GM18861 (cell line): ENCODE data around the gene RYR1.
"Not testable (repeated sequence)": the region's sequence is repeated elsewhere in the genome, so short reads cannot be mapped to it uniquely, and the experiment has no call there.

Experiments used
- ATAC-seq: cut with Tn5 transposase; IDR thresholded peaks from one replicate; pipeline ENCODE4 v1.9.1; 2021; ENCODE audit not compliant: unreplicated experiment

RYR1 gene

DNA sequence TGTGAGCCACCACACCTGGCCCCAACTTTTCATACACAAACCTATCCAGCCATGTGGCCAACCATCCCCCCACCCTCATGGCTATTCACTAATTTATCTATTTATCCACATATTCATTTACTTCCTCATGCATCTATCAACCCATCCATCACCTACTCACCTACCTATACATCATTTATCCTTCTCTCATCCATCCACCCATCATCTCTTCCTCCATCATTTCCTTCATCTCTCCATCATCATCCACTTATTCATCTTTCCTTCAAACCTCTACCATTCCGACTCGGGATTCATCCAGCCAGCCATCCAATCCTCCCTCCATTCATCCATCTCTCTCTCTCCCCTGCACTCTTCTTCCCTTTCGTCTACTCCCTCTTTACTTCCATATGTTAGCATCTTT, 54.6 kb downstream of the RYR1 start:
- no peak for ATAC-seq

DNA sequence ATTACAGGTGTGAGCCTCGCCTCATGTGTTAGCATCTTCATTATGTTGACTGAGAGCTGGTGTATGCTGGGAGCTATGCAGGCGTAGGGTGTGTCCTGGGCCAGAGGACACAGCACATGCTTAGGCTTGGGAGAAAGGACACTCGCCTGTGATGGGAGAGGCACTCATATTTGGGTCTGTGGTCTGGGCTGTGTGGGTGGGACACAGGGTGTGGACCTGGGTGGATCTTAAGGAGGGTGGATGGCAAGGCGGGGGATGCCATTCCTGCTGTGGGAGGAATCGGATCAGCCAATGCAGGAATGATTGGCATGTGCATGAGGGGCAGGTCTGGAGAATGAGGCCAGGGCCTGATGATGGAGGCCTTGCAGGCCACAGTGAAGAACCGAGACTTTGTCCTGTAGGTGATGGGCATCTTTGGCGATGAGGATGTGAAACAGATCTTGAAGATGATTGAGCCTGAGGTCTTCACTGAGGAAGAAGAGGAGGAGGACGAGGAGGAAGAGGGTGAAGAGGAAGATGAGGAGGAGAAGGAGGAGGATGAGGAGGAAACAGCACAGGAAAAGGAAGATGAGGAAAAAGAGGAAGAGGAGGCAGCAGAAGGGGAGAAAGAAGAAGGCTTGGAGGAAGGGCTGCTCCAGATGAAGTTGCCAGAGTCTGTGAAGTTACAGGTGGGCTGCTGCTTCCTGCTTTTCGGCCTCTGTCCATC, 55.4 kb downstream of the RYR1 start:
- ATAC-seq: no peak

DNA sequence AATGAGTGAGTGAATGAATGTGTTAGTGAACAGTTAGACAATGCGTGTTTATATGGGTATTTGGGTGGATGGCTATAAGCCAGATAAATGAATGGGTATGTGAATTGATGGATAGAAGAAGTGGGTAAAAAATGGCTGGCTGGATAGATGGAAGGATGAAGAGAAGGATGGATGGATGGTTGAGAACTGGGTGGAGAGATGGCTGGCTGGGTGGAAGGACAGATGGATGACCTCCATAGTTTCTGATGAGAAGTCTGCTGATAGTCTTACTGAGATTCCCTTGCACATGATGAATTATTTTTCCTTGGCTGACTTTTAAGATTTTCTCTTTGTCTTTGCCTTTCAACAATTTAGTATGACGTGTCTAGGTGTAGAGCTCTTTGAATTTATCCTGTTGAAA, 57.4 kb downstream of the RYR1 start:
- ATAC-seq: no peak

DNA sequence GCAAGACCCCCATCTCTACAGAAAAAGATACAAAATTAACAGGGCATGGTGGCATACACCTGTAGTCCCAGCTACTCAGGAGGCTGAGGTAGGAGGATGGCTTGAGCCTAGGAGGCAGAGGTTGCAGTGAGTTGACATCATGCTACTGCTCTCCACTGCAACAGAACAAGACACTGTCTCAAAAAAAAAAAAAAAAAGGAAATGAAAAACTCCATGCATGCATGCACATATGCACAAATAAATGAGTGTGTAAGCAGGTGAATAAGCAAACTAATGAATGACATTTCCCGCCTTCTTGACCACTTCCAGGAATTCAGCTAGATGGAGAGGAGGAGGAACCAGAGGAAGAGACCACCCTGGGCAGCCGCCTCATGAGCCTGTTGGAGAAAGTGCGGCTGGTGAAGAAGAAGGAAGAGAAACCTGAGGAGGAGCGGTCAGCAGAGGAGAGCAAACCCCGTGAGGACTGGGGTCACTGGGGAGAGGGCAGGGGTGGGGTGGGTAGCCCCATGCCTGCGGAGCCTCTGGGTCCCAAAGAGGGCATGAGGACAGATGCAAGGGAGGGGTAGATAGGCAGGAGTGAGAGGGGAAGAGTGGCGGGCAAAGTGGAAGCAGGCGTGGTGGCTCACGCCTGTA, 58.8 kb downstream of the RYR1 start:
- ATAC-seq: no peak

DNA sequence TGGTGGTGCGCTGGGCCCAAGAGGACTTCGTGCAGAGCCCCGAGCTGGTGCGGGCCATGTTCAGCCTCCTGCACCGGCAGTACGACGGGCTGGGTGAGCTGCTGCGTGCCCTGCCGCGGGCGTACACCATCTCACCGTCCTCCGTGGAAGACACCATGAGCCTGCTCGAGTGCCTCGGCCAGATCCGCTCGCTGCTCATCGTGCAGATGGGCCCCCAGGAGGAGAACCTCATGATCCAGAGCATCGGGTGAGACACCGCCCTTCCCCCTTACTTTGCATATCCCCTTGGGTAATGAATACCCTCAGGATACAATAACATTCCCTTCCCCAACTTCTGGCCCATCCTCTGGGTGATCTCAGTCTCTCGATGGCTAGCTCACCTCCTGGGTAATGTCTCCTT, 60.9 kb downstream of the RYR1 start:
- no peak for ATAC-seq

DNA sequence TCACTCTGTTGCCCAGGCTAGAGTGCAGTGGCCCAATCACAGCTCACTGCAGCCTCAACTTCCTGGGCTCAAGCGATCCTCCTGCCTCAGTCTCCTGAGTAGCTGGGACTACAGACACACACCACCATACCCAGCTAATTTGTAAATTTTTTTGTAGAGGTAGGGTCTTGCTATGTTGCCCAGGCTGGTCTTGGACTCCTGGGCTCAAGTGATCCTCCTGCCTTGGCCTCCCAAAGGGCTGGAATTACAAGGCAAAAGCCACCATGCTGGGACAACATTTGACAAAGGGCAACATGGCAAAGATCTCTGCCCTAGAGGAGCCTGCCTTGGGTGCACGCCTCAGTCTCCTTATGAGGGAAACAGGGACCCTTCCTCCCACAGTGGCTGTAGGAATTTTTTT, 61.9 kb downstream of the RYR1 start:
- ATAC-seq: not testable (repeated sequence)

DNA sequence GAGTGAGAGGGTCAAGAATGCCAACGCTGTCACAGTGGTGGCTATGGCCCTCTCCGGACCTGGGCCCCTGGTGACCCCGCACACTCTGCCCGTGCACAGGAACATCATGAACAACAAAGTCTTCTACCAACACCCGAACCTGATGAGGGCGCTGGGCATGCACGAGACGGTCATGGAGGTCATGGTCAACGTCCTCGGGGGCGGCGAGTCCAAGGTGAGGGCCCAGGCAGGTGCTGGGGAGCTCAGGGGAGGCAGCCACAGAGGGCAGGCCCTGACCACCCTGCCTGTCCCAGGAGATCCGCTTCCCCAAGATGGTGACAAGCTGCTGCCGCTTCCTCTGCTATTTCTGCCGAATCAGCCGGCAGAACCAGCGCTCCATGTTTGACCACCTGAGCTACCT, 62.6 kb downstream of the RYR1 start:
- ATAC-seq: no peak

DNA sequence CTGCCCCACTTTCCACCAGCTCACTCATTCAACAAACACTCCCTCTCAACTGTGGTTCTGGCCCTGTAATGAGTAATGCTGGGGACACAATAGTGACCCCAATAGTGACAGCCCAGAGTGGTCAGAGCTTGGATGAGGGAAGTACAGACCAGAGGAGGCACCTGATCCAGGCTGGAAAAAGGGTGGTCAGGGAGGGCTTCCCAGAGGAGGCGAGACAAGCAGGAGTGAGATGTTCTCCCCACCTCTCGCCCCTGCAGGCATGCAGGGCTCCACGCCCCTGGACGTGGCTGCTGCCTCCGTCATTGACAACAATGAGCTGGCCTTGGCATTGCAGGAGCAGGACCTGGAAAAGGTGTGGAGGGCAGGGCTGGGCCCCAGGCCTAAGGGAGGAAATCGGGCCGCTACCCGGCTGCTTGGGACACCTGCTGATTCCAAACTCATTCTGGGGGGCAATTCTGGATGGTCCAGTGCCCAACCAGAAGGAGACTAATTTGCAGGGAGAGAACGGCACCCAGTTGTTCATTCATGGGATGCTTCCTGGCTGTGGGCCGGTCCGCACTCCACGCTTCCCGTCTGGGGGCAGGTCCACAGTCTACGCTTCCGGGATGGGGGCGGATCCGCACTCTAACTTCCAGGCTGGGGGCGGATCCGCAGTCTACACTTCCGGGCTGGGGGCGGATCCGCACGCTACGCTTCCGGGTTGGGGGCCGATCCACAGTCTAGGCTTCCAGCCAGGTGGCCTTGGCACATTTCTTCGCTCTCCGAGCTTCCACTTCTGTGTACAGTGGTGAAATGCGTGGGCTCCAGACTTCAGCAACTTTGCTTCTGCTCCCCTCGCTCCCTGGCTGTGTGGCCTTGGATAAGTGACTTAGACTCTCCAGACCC, 63.4 kb downstream of the RYR1 start:
- no peak for ATAC-seq

DNA sequence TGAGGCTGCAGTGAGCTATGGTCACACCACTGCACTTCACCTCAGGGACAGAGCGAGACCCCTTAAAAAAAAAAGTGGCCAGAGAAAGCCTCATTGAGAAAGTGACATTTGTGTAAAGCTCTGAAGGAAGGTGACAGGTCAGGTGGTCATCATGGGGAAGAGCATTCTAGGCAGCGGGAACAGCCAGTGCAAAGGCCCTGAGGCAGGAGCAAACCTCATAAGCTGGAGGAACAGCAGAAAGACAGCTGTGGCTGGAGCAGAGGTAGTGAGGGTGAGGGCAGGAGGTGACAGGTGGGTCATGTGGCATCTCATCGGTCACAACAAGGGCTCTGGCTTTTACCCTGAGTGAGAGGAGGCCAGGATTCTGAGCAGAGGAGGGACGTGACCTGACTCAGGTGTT, 64.4 kb downstream of the RYR1 start:
- no peak for ATAC-seq

DNA sequence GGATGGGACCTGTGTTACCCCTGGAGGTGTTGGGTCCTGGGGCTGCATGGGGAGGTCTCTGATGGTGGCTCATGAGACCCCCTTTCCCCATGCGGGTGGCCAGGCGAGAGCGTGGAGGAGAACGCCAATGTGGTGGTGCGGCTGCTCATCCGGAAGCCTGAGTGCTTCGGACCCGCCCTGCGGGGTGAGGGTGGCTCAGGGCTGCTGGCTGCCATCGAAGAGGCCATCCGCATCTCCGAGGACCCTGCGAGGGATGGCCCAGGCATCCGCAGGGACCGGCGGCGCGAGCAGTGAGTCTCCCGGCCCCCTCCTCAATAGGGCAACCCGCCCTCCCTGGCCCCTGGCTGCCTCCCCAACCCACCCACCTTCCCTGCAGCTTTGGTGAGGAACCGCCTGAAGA, 66.0 kb downstream of the RYR1 start:
- ATAC-seq: no peak

DNA sequence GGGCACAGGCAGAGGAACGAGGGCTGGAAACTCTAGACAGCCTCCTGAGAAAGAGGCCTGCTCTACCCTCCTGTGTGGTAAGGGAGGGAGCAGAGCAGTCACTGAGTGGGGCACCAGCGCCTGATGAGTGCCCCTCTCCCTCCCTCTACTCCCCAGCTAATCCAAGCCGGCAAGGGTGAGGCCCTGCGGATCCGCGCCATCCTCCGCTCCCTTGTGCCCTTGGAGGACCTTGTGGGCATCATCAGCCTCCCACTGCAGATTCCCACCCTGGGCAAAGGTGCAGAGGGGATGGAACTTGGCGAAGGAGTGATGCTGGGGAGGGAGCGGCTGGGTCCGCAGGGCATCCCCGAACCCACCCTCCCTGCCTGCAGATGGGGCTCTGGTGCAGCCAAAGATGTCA, 67.0 kb downstream of the RYR1 start:
- ATAC-seq: no peak

DNA sequence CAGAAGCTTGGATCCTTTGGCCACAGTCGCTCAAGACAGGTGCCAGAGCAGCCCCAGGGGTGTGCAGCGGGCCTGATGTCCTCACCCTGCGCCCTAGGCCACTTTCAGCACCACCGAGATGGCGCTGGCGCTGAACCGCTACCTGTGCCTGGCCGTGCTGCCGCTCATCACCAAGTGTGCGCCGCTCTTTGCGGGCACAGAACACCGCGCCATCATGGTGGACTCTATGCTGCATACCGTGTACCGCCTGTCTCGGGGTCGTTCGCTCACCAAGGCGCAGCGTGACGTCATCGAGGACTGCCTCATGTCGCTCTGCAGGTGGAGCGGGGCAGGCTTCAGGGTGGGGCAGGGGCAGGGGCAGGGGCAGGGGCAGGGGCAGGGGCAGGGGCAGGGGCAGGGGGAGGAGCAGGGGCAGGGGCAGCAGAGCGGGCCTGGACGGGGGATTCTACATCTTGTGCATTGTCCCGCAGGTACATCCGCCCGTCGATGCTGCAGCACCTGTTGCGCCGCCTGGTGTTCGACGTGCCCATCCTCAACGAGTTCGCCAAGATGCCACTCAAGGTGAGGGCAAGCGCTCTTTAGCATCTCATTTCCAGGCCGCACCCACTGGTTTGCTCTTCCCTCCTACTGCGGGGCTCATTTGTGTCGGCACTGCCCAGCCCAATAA, 69.1 kb downstream of the RYR1 start:
- ATAC-seq: no peak

DNA sequence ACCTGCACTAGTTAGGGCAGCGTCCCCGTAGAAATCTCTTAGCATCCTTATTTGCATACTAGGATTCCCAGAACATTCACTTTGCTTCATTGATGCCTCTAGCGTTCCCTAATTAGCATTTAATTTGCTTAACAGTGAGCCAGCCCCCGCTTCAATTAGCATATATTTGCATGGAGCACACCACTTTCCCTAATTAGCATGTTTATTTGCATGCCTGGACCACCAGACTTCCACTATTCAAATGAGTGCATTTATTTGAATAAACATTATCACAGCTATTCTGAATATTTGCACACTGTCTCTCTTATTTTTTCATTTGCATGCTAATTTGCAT, 69.6 kb downstream of the RYR1 start:
- no peak for ATAC-seq

DNA sequence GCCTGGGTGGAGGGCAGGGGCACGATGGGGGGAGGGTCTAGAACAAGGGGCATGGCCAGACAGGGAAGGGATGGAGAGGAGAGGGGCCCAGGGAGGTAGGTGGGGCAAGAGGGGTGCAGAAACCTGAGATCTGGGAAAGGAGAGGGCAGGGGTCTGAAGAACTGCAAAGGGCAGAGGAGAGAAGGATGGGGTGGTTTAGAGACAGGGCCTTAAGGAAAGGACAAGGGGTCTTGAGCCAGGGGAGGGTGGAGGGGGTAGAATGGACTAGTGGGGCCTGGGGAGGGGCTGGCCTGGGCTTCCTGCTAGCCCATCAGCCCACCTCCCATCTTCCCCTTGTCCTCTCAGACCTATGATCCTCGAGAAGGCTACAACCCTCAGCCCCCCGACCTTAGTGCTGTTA, 72.5 kb downstream of the RYR1 start:
- no peak for ATAC-seq

DNA sequence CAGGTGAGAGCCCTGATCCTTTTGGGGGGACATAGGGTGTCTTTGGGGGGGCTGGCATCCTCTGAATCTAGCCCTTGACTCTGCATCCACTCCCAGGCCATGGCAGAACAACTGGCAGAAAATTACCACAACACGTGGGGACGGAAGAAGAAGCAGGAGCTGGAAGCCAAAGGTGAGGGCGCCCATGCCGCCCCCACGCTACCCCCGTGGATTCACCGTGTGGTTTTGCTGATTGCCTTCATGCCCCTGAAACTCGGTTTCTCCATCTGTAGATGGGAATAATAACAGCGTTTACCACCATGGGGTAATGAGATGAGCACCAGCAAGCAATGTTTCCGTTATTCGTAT, 72.9 kb downstream of the RYR1 start:
- no peak for ATAC-seq

DNA sequence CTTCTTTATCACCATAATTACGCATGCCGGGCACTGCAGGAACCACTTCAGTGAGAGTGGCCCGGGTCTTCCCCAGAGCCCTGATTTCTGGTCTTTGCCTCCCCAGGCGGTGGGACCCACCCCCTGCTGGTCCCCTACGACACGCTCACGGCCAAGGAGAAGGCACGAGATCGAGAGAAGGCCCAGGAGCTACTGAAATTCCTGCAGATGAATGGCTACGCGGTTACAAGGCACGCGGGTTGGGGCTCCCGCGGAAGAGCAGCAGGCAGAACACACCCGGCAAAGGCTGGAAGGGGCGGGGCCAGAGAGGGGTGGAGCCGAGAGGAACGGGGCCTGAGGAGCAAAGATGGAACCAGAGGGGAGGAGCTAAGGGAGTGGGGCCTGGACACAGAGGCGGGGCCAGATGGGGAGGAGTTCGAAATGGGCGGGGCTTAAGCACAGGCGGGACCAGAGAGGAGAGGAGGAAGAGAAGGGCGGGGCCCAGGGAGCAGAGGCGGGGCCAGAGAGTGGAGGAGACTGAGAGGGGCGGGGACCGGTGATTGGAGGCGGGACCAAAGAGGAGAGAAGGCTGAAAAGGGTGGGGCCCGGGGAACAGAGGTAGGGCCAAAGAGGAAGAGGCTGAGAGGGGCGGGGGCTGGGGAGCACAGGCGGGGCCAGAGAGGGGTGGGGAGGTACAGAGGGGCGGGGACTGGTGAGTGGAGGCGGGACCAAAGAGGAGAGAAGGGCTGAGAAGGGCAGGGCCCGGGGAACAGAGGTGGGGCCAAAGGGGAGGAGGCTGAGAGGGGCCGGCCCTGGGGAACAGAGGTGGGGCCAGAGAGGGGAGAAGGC, 73.4 kb downstream of the RYR1 start:
- ATAC-seq: no peak

DNA sequence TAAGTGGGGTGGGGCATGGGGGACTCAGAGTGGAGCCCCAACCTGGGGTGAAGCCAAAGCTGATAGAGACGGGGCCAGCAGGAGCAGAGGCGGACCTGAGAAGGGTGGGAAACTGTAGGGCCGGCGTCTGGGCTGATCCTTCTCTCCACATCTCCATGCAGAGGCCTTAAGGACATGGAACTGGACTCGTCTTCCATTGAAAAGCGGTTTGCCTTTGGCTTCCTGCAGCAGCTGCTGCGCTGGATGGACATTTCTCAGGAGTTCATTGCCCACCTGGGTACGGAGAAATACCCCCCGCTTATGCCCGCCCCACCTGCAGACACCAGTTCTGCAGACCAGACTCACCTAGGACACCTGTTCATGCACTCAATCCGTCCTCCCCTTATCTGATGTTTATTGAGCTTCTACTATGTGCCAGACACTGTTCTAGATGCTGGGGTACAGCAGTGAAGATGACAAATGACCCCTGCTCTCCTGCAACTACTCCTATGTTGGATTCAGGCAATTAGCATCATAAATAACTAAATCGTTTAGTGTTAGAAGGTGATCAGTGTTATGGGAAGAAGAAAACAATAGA, 74.1 kb downstream of the RYR1 start:
- ATAC-seq: no peak

DNA sequence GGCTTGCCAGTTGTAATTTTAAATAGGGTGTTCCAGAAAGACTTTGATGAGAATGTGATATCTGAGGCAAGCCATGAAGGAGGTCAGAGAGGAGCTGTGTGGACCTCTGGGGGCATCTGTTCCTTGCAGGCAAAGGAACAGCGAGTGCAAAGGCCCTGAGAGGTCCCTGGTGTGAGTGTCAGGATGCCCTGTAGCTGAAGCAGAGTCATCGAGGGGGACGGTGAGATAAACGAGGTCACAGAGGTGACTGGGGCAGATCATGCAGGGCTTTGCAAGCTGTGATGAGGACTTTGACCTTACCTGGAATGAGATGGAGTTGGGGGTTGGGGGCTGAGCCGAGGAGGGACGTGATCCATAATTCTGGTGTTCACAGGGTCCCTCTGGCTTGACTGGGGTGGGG, 75.0 kb downstream of the RYR1 start:
- no peak for ATAC-seq

DNA sequence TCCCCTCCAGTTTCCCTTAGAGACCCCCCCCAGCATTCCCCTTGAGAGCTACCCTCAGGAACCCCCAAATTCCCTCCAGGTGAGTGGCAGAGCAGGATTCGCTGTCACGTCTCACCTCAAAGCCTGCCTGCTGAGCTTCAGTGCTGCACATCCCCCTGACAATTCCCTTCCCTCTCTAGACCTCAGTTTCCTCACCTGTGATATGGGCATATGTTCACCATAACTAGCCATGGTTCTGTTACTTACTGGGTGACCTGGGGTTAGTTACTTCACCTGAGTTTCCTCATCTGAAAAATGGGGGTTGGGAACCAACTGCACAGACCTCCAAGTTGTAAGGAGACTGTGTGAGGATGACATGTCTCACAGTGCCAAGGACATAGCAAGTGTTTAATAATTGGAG, 75.5 kb downstream of the RYR1 start:
- no peak for ATAC-seq

DNA sequence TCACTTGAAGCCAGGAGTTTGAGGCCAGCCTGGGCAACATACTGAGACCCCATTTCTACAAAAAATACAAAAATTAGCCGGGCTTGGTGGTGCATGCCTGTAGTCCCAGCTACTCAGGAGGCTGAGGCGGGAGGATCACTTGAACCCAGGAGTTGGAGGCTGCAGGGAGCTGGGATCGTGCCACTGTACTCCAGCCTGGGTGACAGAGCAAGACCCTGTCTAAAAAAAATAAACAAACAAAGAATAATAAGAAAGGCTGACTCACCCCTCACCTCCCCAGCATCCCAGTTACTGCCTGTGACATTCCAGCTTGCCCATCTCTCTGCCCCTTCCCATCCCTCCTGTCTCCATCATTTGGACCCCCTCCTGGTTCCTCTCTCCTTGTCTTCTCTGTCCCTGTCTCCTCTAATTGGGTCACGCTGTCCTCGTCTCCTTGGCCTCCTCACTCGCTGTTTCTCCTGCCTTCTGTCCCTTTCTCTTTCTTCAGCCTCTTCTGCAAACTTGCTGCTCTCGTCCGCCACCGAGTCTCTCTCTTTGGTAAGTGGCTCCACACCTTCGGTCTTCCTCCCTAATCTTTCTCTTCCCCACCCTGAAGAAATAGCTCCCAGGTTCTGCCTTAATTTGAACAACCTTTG, 77.7 kb downstream of the RYR1 start:
- no peak for ATAC-seq
